ENCODE data around the gene KIF18B. TPM values are rescaled to one million over a fixed set of nuclear protein-coding genes. Genes with fewer than 3 reads are reported as not detected.

The KIF18B gene
- total and polyA plus RNA-seq, 2 of the 13 experiments (the other 11 are each of a cell fraction or from before 2014, with no cell fraction given): 15.2 to 15.3 TPM

GRCh38 chr17:44911133-44912001 is 36.2 kb downstream of the KIF18B start (continued):
- TF ChIP-seq HNRNPL (IDR thresholded peaks at IDR 0.05; ENCODE audit: low read depth, low read length): peak; percentile 55; the same call in 1 of the 2 replicates
- peak; percentile 42 for TF ChIP-seq PHF8 (CRISPR knock-in tag; IDR thresholded peaks at IDR 0.05)
- TF ChIP-seq HES4 (CRISPR knock-in tag; IDR thresholded peaks at IDR 0.05; ENCODE audit: borderline replicate concordance): peak; percentile 41; the same call in 1 of the 2 replicates
- TF ChIP-seq ZNF777 (CRISPR knock-in tag; IDR thresholded peaks at IDR 0.05): peak; percentile 42; the same call in 1 of the 2 replicates
- 0 out of 2 replicates have a peak, but pooled peaks have one; percentile 42 for TF ChIP-seq ZNF543 (CRISPR knock-in tag; IDR thresholded peaks at IDR 0.05)
- TF ChIP-seq MYC (CRISPR knock-in tag; IDR thresholded peaks at IDR 0.05; ENCODE audit: borderline replicate concordance): no peak
- peak; percentile 86 for TF ChIP-seq MEIS1 (CRISPR knock-in tag; IDR thresholded peaks at IDR 0.05; ENCODE audit: borderline replicate concordance)
- TF ChIP-seq HBP1 (CRISPR knock-in tag; IDR thresholded peaks at IDR 0.05; ENCODE audit: low read depth): no peak
- TF ChIP-seq RAD21 (CRISPR knock-in tag; IDR thresholded peaks at IDR 0.05): peak; percentile 67; the same call in 1 of the 2 replicates
- TF ChIP-seq ARHGAP35 (CRISPR knock-in tag; IDR thresholded peaks at IDR 0.05; ENCODE audit: borderline replicate concordance): peak; percentile 63; the same call in 1 of the 2 replicates
- 0 out of 2 replicates have a peak, but pooled peaks have one; percentile 48 for TF ChIP-seq CAMTA2 (CRISPR knock-in tag; IDR thresholded peaks at IDR 0.05; ENCODE audit: borderline replicate concordance)
- TF ChIP-seq PRMT3 (CRISPR knock-in tag; IDR thresholded peaks at IDR 0.05; ENCODE audit: borderline replicate concordance, low read depth): no peak
- 0 out of 2 replicates have a peak, but pooled peaks have one; percentile 25 for TF ChIP-seq ZBTB42 (CRISPR knock-in tag; IDR thresholded peaks at IDR 0.05)
- peak; percentile 69 for TF ChIP-seq ESRRA (CRISPR knock-in tag; IDR thresholded peaks at IDR 0.05; ENCODE audit: low read depth)
- peak; percentile 61; the same call in 1 of the 2 replicates for TF ChIP-seq KAT7 (CRISPR knock-in tag; IDR thresholded peaks at IDR 0.05; ENCODE audit: borderline replicate concordance)
- TF ChIP-seq ZNF687 (CRISPR knock-in tag; IDR thresholded peaks at IDR 0.05): peak; percentile 81
- TF ChIP-seq HOXA3 (CRISPR knock-in tag; IDR thresholded peaks at IDR 0.05): peak; percentile 40; the same call in 1 of the 2 replicates
- 0 out of 3 replicates have a peak, but pooled peaks have one; percentile 3 for TF ChIP-seq MXI1 (IDR thresholded peaks at IDR 0.05; ENCODE audit: borderline replicate concordance, low read depth, low read length)
- peak; percentile 40; the same call in 1 of the 2 replicates for TF ChIP-seq ZNF225 (CRISPR knock-in tag; IDR thresholded peaks at IDR 0.05)
- TF ChIP-seq MTF2 (CRISPR knock-in tag; IDR thresholded peaks at IDR 0.05; ENCODE audit: borderline replicate concordance): peak; percentile 84; the same call in 1 of the 2 replicates
- TF ChIP-seq ZBTB8A (CRISPR knock-in tag; IDR thresholded peaks at IDR 0.05; ENCODE audit: borderline replicate concordance, low read depth): peak; percentile 66; the same call in 1 of the 2 replicates
- TF ChIP-seq PHB2 (IDR thresholded peaks at IDR 0.05; ENCODE audit: partially characterized antibody): no peak
- no peak for TF ChIP-seq SRSF1 (optimal IDR thresholded peaks at IDR 0.05; ENCODE audit: low read depth, low read length)
- TF ChIP-seq ZNF263 (CRISPR knock-in tag; IDR thresholded peaks at IDR 0.05): peak; percentile 63; the same call in 1 of the 2 replicates
